Small intestine (tissue), 7 donors: ENCODE measurements around the gene ACTG1. TPM values are rescaled to one million over a fixed set of nuclear protein-coding genes. Genes with fewer than 3 reads are reported as not detected.
A peak's percentile ranks its signal among the peaks of the same experiment; 100 is the strongest.

Source experiments
- DNase-seq, 2 donors: peaks; one replicate each; pipeline versions ENCODE4 v3.0.0 to v3.0.0-alpha.2; 2013
- FAIRE-seq: peaks from 2 replicates; lab custom pipeline; 2012; peaks lifted over from hg19 to GRCh38; lab: Jason Lieb, UNC
- H3K27ac ChIP-seq, 3 donors: one replicate each; pipeline ENCODE4 v1.5.1; 2013; ENCODE audit warnings: low read length in 2 of 3, mild to moderate bottlenecking in 2 of 3, control low read depth in 1 of 3, inconsistent platforms in 1 of 3, low read depth in 1 of 3, moderate library complexity in 1 of 3
- H3K27me3 ChIP-seq, 3 donors: one replicate each; pipeline ENCODE4 v1.6.1; 2013; ENCODE audit warnings: low read length in 3 of 3, inconsistent platforms in 1 of 3; ENCODE audit not compliant: control insufficient read depth in 3 of 3, insufficient read depth in 3 of 3
- H3K36me3 ChIP-seq, 3 donors: one replicate each; pipeline ENCODE4 v1.6.1; 2013; ENCODE audit warnings: low read length in 3 of 3, inconsistent platforms in 1 of 3, low read depth in 1 of 3, mild to moderate bottlenecking in 1 of 3, moderate library complexity in 1 of 3; ENCODE audit not compliant: control insufficient read depth in 3 of 3, insufficient read depth in 2 of 3
- H3K4me1 ChIP-seq, 3 donors: one replicate each; pipeline ENCODE4 v1.6.1; 2013; ENCODE audit warnings: low read length in 2 of 3, inconsistent platforms in 1 of 3, low read depth in 1 of 3, mild to moderate bottlenecking in 1 of 3, moderate library complexity in 1 of 3; ENCODE audit not compliant: control insufficient read depth in 3 of 3, insufficient read depth in 2 of 3
- H3K4me3 ChIP-seq, 3 donors: one replicate each; pipeline ENCODE4 v1.5.1; 2013; ENCODE audit warnings: low read length in 3 of 3, control low read depth in 1 of 3, inconsistent platforms in 1 of 3, low read depth in 1 of 3, mild to moderate bottlenecking in 1 of 3, moderate library complexity in 1 of 3
- H3K9me3 ChIP-seq, 2 donors: one replicate each; pipeline ENCODE4 v1.6.1; 2013; ENCODE audit warnings: low read depth in 1 of 2, low read length in 1 of 2; ENCODE audit not compliant: control insufficient read depth in 2 of 2, insufficient read depth in 1 of 2
- WGBS, 3 donors: extraction: QIAGEN DNeasy Blood & Tissue Kit; methylation state at CpG; one replicate each; pipeline ENCODE4 v1.1.7; 2013; 5-methylcytosine and 5-hydroxymethylcytosine counted together
- polyA plus RNA-seq, 4 donors: library from polyadenylated mRNA; stranded (reverse) in 3 of 4; unstranded in 1 of 4; fragments of 200-250 nt in 3 of 4; fragments of 120-200 nt in 1 of 4; gene quantifications; one replicate each; pipeline versions ENCODE4 v1.2.1 to v1.2.3, GENCODE V29; 2013
- donor health status: healthy with polysubstance abuse.
- donor health status: control.
- donor health status: control.
- donor health status: Bipolar disorder and iron deficiency.
- donor health status: healthy.

The ACTG1 gene
- polyA plus RNA-seq, 4 donors, result 1,318 to 3,459 (median 1,787) TPM

- peak overlapping the region in 1 of 3 donors; percentile 34 for H3K27ac ChIP-seq
- H3K27me3 ChIP-seq, result peaks cover 0 to 2% (median 0%) of the 10 kb centered on the region in 3 donors
- WGBS, 3 donors, result 55 to 61% (median 55%) methylated on average over 14 of the region's 14 CpGs
- DNase-seq (no peak), FAIRE-seq (no peak)
- no peak overlapping the region for H3K4me3 ChIP-seq
- H3K36me3 ChIP-seq, result peaks cover 0 to 2% (median 0%) of the 10 kb centered on the region in 3 donors
- H3K4me1 ChIP-seq, result peaks cover 0 to 36% (median 0%) of the 10 kb centered on the region in 3 donors
- H3K9me3 ChIP-seq, result no peaks in the 10 kb centered on the region
Measured at GRCh38 chr17:81489998-81490992, 22.3 kb downstream of the ACTG1 start.

- H3K4me3 ChIP-seq, result no peak overlapping the region
- H3K27me3 ChIP-seq, result peaks cover 0 to 2% (median 0%) of the 10 kb centered on the region in 3 donors
- H3K36me3 ChIP-seq, result peaks cover 0 to 2% (median 0%) of the 10 kb centered on the region in 3 donors
- no peak overlapping the region for H3K27ac ChIP-seq
- FAIRE-seq (no peak), DNase-seq (no peak)
- no peaks in the 10 kb centered on the region for H3K9me3 ChIP-seq
- WGBS, 3 donors, result 73 to 77% (median 75%) methylated on average over 26 to 27 of the region's 27 CpGs
- H3K4me1 ChIP-seq, result peaks cover 0 to 42% (median 0%) of the 10 kb centered on the region in 3 donors
Measured at GRCh38 chr17:81489012-81489997, 23.3 kb downstream of the ACTG1 start.

- Histone ChIP-seq H3K36me3 (no peaks in the 10 kb centered on the region), H3K9me3 (no peaks in the 10 kb centered on the region), H3K27ac (peak overlapping the region; percentile 9 to 87 (median 76)), H3K4me3 (peak overlapping the region; percentile 47 to 73 (median 63)), H3K27me3 (peaks cover 0 to 2% (median 0%) of the 10 kb centered on the region in 3 donors), H3K4me1 (peaks cover 0 to 50% (median 2%) of the 10 kb centered on the region in 3 donors)
- DNase-seq (peak in 1 of 2 donors; percentile 18), FAIRE-seq (no peak)
- WGBS, 3 donors, result 9 to 24% (median 16%) methylated on average over 18 to 52 of the region's 52 CpGs
Measured at GRCh38 chr17:81488276-81488860, 24.2 kb downstream of the ACTG1 start.

GRCh38 chr17:81487487-81488275, 24.9 kb downstream of the ACTG1 start:
- Histone ChIP-seq H3K27ac (peak overlapping the region; percentile 9 to 87 (median 76)), H3K27me3 (peaks cover 0 to 2% (median 0%) of the 10 kb centered on the region in 3 donors), H3K4me3 (peak overlapping the region; percentile 47 to 73 (median 63)), H3K9me3 (no peaks in the 10 kb centered on the region), H3K36me3 (no peaks in the 10 kb centered on the region), H3K4me1 (peaks cover 0 to 57% (median 2%) of the 10 kb centered on the region in 3 donors)
- FAIRE-seq (no peak), DNase-seq (peak; percentile 82 to 89)
- 6 to 16% (median 8%) methylated on average over 59 to 87 of the region's 87 CpGs for WGBS, 3 donors

GRCh38 chr17:81487089-81487486, 25.5 kb downstream of the ACTG1 start:
- Histone ChIP-seq H3K4me3 (no peak overlapping the region), H3K27ac (no peak overlapping the region), H3K36me3 (no peaks in the 10 kb centered on the region), H3K27me3 (peaks cover 0 to 2% (median 0%) of the 10 kb centered on the region in 3 donors), H3K4me1 (peaks cover 0 to 59% (median 2%) of the 10 kb centered on the region in 3 donors), H3K9me3 (no peaks in the 10 kb centered on the region)
- FAIRE-seq (no peak), DNase-seq (no peak)
- WGBS, 3 donors, result 73 to 82% (median 81%) methylated on average over 10 of the region's 10 CpGs

GRCh38 chr17:81486199-81486810, 26.3 kb downstream of the ACTG1 start:
- peaks cover 0 to 58% (median 2%) of the 10 kb centered on the region in 3 donors for H3K4me1 ChIP-seq
- H3K9me3 ChIP-seq, result no peaks in the 10 kb centered on the region
- DNase-seq, result no peak
- H3K27me3 ChIP-seq, result peaks cover 0 to 2% (median 0%) of the 10 kb centered on the region in 3 donors
- H3K4me3 ChIP-seq, result no peak overlapping the region
- H3K36me3 ChIP-seq, result no peaks in the 10 kb centered on the region
- no peak overlapping the region for H3K27ac ChIP-seq
- WGBS, 3 donors, result 67 to 85% (median 74%) methylated on average over 17 of the region's 17 CpGs
- no peak for FAIRE-seq
